H1 (cell line): ENCODE results near the gene PCID2. TPM values are rescaled to one million over a fixed set of nuclear protein-coding genes. Genes with fewer than 3 reads are reported as not detected.

Experiments used
- CTCF ChIA-PET: fragments of 300-600 bp; sonication (Branson Sonifier 250); formaldehyde crosslinking; loops from one replicate; lab custom pipeline; 2021; ENCODE audit not compliant: partially characterized antibody; lab: Charles Lee
- POLR2A ChIA-PET: fragments of 300-600 bp; sonication (Branson Sonifier 250); formaldehyde crosslinking; loops from one replicate; lab custom pipeline; 2021; ENCODE audit warnings: inconsistent platforms; ENCODE audit not compliant: partially characterized antibody; lab: Charles Lee
- DNase-seq, 2 experiments: peaks; one replicate each; pipeline versions ENCODE4 v3.0.0 to v3.0.0-alpha.2; 2010 to 2022; ENCODE audit warnings: low spot score in 2 of 2, low read depth in 1 of 2, mixed read lengths in 1 of 2
- FAIRE-seq: peaks from 2 replicates; lab custom pipeline; 2011; peaks lifted over from hg19 to GRCh38; lab: Jason Lieb, UNC
- H2AFZ ChIP-seq: 2 replicates; pipeline ENCODE4 v1.8.1; 2012; ENCODE audit warnings: low read length, inconsistent platforms
- H2AK5ac ChIP-seq: 2 replicates; pipeline ENCODE4 v1.6.1; 2013; ENCODE audit warnings: low read depth, low read length
- H2BK120ac ChIP-seq: replicated peaks from 2 replicates; pipeline ENCODE3; 2013; ENCODE audit warnings: low read depth, low read length, inconsistent platforms
- H2BK12ac ChIP-seq: 2 replicates; pipeline ENCODE4 v1.6.1; 2013; ENCODE audit warnings: low read depth, low read length
- H2BK15ac ChIP-seq: 2 replicates; pipeline ENCODE4 v1.6.1; 2013; ENCODE audit warnings: low read length
- H2BK20ac ChIP-seq: 2 replicates; pipeline ENCODE4 v1.6.1; 2013; ENCODE audit warnings: low read length
- H2BK5ac ChIP-seq: 2 replicates; pipeline ENCODE4 v1.6.1; 2013; ENCODE audit warnings: low read depth, low read length
- H3K14ac ChIP-seq: 2 replicates; pipeline ENCODE4 v1.6.1; 2013; ENCODE audit warnings: inconsistent platforms; ENCODE audit not compliant: insufficient read length
- H3K18ac ChIP-seq: 2 replicates; pipeline ENCODE4 v1.6.1; 2013; ENCODE audit warnings: low read length; ENCODE audit errors: extremely low read depth
- H3K23ac ChIP-seq: 2 replicates; pipeline ENCODE4 v1.6.1; 2013; ENCODE audit warnings: inconsistent platforms; ENCODE audit not compliant: insufficient read length
- H3K23me2 ChIP-seq: 2 replicates; pipeline ENCODE4 v1.6.1; 2013; ENCODE audit warnings: low read depth, low read length
- H3K27ac ChIP-seq: 2 replicates; pipeline ENCODE4 v1.6.1; 2011; ENCODE audit warnings: low read depth, low read length, inconsistent platforms
- H3K27me3 ChIP-seq, 4 experiments: replicated peaks in 1 of 4; 1 replicate in 1 of 4; 2 replicates in 3 of 4; pipeline versions ENCODE4 v1.6.1 to v1.8.1; 2011 to 2013; ENCODE audit warnings: low read length in 3 of 4, mild to moderate bottlenecking in 3 of 4, inconsistent platforms in 2 of 4, mixed read lengths in 2 of 4, moderate library complexity in 1 of 4; ENCODE audit not compliant: control insufficient read depth in 3 of 4, insufficient read depth in 3 of 4; ENCODE audit errors: extremely low read depth in 1 of 4
- H3K36me3 ChIP-seq, 4 experiments: 2 replicates each; pipeline versions ENCODE4 v1.6.1 to v1.8.1; 2011 to 2013; ENCODE audit warnings: mild to moderate bottlenecking in 4 of 4, low read length in 3 of 4, moderate library complexity in 2 of 4, control low read depth in 1 of 4, inconsistent platforms in 1 of 4; ENCODE audit not compliant: insufficient read depth in 4 of 4, control insufficient read depth in 2 of 4
- H3K4ac ChIP-seq: replicated peaks from 2 replicates; pipeline ENCODE3; 2013; ENCODE audit warnings: low read length, low read depth, mixed read lengths, inconsistent platforms; ENCODE audit not compliant: insufficient read length
- H3K4me1 ChIP-seq, 4 experiments: replicated peaks in 1 of 4; 1 replicate in 1 of 4; 2 replicates in 3 of 4; pipeline versions ENCODE4 v1.6.1 to v1.8.1; 2011 to 2013; ENCODE audit warnings: low read length in 3 of 4, inconsistent platforms in 2 of 4, mixed read lengths in 1 of 4; ENCODE audit not compliant: insufficient read depth in 4 of 4, control insufficient read depth in 3 of 4
- H3K4me2 ChIP-seq, 2 experiments: 2 replicates each; pipeline versions ENCODE4 v1.6.1 to v1.8.1; 2011 to 2013; ENCODE audit warnings: low read depth in 2 of 2, low read length in 2 of 2, control low read depth in 1 of 2, inconsistent platforms in 1 of 2, mild to moderate bottlenecking in 1 of 2; ENCODE audit not compliant: insufficient read depth in 1 of 2
- H3K4me3 ChIP-seq, 4 experiments: fragments of 200-600, 300-600 bp in 1 of 4; sonication (generic), shearing (Covaris generic), sonication (Bioruptor Twin) in 1 of 4; 2 replicates each; pipeline versions ENCODE4 v1.5.1 to v1.8.1; 2011 to 2016; ENCODE audit warnings: low read length in 4 of 4, low read depth in 3 of 4, control low read depth in 2 of 4, inconsistent platforms in 2 of 4, mild to moderate bottlenecking in 2 of 4, mixed read lengths in 1 of 4, moderate library complexity in 1 of 4; ENCODE audit not compliant: insufficient read depth in 2 of 4; ENCODE audit errors: extremely low read depth in 1 of 4
- H3K56ac ChIP-seq: replicated peaks from 2 replicates; pipeline ENCODE3; 2013; ENCODE audit warnings: low read depth, mild to moderate bottlenecking, mixed read lengths, low read length, inconsistent platforms; ENCODE audit not compliant: insufficient read length
- H3K79me1 ChIP-seq: 2 replicates; pipeline ENCODE4 v1.6.1; 2013; ENCODE audit warnings: low read depth, low read length, control low read depth
- H3K79me2 ChIP-seq, 2 experiments: 2 replicates each; pipeline versions ENCODE4 v1.6.1 to v1.8.1; 2012 to 2013; ENCODE audit warnings: low read length in 2 of 2, mild to moderate bottlenecking in 2 of 2, inconsistent platforms in 1 of 2; ENCODE audit not compliant: insufficient read depth in 2 of 2, control insufficient read depth in 1 of 2
- H3K9ac ChIP-seq, 4 experiments: replicated peaks in 1 of 4; 1 replicate in 1 of 4; 2 replicates in 3 of 4; pipeline versions ENCODE4 v1.6.1 to v1.8.1; 2011 to 2013; ENCODE audit warnings: low read depth in 3 of 4, low read length in 3 of 4, control low read depth in 2 of 4, mild to moderate bottlenecking in 2 of 4, moderate library complexity in 2 of 4, inconsistent platforms in 1 of 4; ENCODE audit errors: extremely low read depth in 1 of 4
- H3K9me3 ChIP-seq, 2 experiments: 2 replicates each; pipeline versions ENCODE4 v1.6.1 to v1.8.1; 2012 to 2013; ENCODE audit warnings: mild to moderate bottlenecking in 2 of 2, moderate library complexity in 2 of 2, control low read depth in 1 of 2, inconsistent platforms in 1 of 2, low read depth in 1 of 2, low read length in 1 of 2, mixed read lengths in 1 of 2; ENCODE audit not compliant: insufficient read depth in 2 of 2
- H4K20me1 ChIP-seq, 2 experiments: replicated peaks in 1 of 2; 2 replicates each; pipeline versions ENCODE3 to v1.8.1; 2011 to 2013; ENCODE audit warnings: inconsistent platforms in 2 of 2, low read length in 2 of 2, mild to moderate bottlenecking in 1 of 2; ENCODE audit not compliant: insufficient read depth in 2 of 2, control insufficient read depth in 1 of 2
- H4K5ac ChIP-seq: 2 replicates; pipeline ENCODE4 v1.6.1; 2013; ENCODE audit warnings: low read length, low read depth, mixed read lengths, inconsistent platforms; ENCODE audit not compliant: insufficient read length
- H4K8ac ChIP-seq: 2 replicates; pipeline ENCODE4 v1.8.0; 2013; ENCODE audit warnings: mild to moderate bottlenecking, moderate library complexity, low read length, inconsistent platforms; ENCODE audit not compliant: insufficient read depth; ENCODE audit errors: extremely low read depth
- H4K91ac ChIP-seq: replicated peaks from 2 replicates; pipeline ENCODE3; 2013; ENCODE audit warnings: low read length, mixed read lengths, inconsistent platforms; ENCODE audit not compliant: insufficient read length
- CBX5 ChIP-seq: fragments of 300-800, 300-1000 bp; sonication (generic); IDR thresholded peaks from 2 replicates; pipeline ENCODE4 v1.7.1; 2016; ENCODE audit warnings: antibody characterized with exemption, low read length, low read depth
- EP300 ChIP-seq, 2 experiments: IDR thresholded peaks; 1 replicate in 1 of 2; 2 replicates in 1 of 2; pipeline ENCODE4 v1.6.1; 2011 to 2012; ENCODE audit warnings: low read depth in 2 of 2, low read length in 2 of 2, mild to moderate bottlenecking in 2 of 2, borderline replicate concordance in 1 of 2, inconsistent platforms in 1 of 2, moderate library complexity in 1 of 2
- EZH2 ChIP-seq: fragments of 200-600 bp; sonication (generic); IDR thresholded peaks from 2 replicates; pipeline ENCODE4 v1.7.1; 2012; ENCODE audit warnings: low read depth, mild to moderate bottlenecking, moderate library complexity, low read length, inconsistent platforms; ENCODE audit not compliant: severe bottlenecking
- HDAC2 ChIP-seq, 2 experiments: fragments of 300-600 bp in 1 of 2; sonication (generic) in 1 of 2; IDR thresholded peaks; 2 replicates each; pipeline ENCODE4 v1.6.1; 2011 to 2012; ENCODE audit warnings: low read depth in 2 of 2, low read length in 2 of 2, mild to moderate bottlenecking in 2 of 2, moderate library complexity in 2 of 2, borderline replicate concordance in 1 of 2, inconsistent platforms in 1 of 2
- HDAC6 ChIP-seq: IDR thresholded peaks from one replicate; pipeline ENCODE4 v1.7.1; 2012; ENCODE audit warnings: low read depth, mild to moderate bottlenecking, inconsistent platforms, low read length, moderate library complexity
- JUND ChIP-seq: IDR thresholded peaks from 2 replicates; pipeline ENCODE4 v1.6.1; 2011; ENCODE audit warnings: mild to moderate bottlenecking, improper control_type of control experiment, low read length
- POU5F1 ChIP-seq: IDR thresholded peaks from 2 replicates; pipeline ENCODE4 v1.6.1; 2011; ENCODE audit warnings: low read depth, mild to moderate bottlenecking, low read length, moderate library complexity
- SP2 ChIP-seq: IDR thresholded peaks from 2 replicates; pipeline ENCODE4 v1.6.1; 2012; ENCODE audit warnings: mild to moderate bottlenecking, low read length, inconsistent platforms
- SRF ChIP-seq: IDR thresholded peaks from 2 replicates; pipeline ENCODE4 v1.6.1; 2011; ENCODE audit warnings: mild to moderate bottlenecking, low read depth, low read length, moderate library complexity
- TAF7 ChIP-seq: optimal IDR thresholded peaks from 2 replicates; pipeline ENCODE3; 2011; ENCODE audit warnings: low read depth, mild to moderate bottlenecking, inconsistent platforms, low read length, moderate library complexity, borderline replicate concordance
- TBP ChIP-seq: IDR thresholded peaks from 2 replicates; pipeline ENCODE4 v1.6.1; 2011; ENCODE audit warnings: low read depth, low read length, improper control_type of control experiment
- TCF12 ChIP-seq: IDR thresholded peaks from 2 replicates; pipeline ENCODE4 v1.6.1; 2011; ENCODE audit warnings: low read depth, mild to moderate bottlenecking, low read length
- whole genome bisulfite sequencing, 2 experiments: shearing (Covaris generic) in 1 of 2; methylation state at CpG; one replicate each; pipeline versions ENCODE4 v1.1.6 to v1.1.7; 2013 to 2015; ENCODE audit warnings: low lambda C conversion rate in 2 of 2, mixed read lengths in 2 of 2, inconsistent platforms in 1 of 2, low coverage in 1 of 2, missing lambda C conversion rate in 1 of 2; ENCODE audit not compliant: insufficient replicate concordance in 2 of 2, insufficient coverage in 1 of 2, insufficient read length in 1 of 2; ENCODE audit errors: extremely low coverage in 1 of 2, missing lambda C conversion rate in 1 of 2; 5-methylcytosine and 5-hydroxymethylcytosine counted together
- polyA plus RNA-seq, 7 experiments: library from polyadenylated mRNA; depleted of rRNA in 3 of 7; stranded (reverse) in 5 of 7; unstranded in 2 of 7; fragments of >200 nt in 5 of 7; fragments of 200-250 nt in 2 of 7; gene quantifications; 1 replicate in 5 of 7; 2 replicates in 1 of 7; 4 replicates in 1 of 7; pipeline versions ENCODE4 v1.2.1 to v1.2.3, GENCODE V29; 2011 to 2013; ENCODE audit warnings: missing spikeins in 2 of 7, mixed read lengths in 2 of 7
- total RNA-seq: library from RNA; stranded (reverse); fragmentation: NEBNext Ultra II Directional; extraction: Animal tissue kit (Norgen Biotek cat#: 25700); gene quantifications from 2 replicates; pipeline ENCODE4 v1.2.1, GENCODE V29; 2021
- TF ChIP-seq, protein P1 (sequence below): IDR thresholded peaks from 2 replicates; pipeline ENCODE4 v1.6.1; 2011; ENCODE audit warnings: low read length, improper control_type of control experiment

The PCID2 gene
- total and polyA plus RNA-seq, 2 of the 8 experiments (the other 6 are each of a cell fraction or from before 2014, with no cell fraction given): 72.4 to 72.8 TPM

DNA sequence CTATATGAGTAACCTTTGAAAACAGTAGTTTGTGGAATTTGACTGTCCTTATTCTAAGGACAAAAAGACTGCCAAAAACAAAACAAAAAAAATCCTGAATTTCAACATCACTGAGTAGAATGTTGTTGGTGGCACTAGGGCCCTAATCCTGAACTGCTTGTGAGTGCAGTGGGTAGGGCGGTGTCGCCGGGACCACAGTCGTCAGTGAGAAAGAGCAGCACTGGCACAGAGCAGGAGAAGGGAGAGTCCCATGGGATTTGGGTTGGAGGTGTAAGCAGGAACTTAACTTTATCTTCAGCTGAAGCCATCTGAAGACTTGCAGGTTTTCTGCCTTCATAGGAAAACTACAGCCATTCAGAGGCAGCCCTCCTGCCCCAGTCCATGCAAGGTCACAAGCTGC, 5.6 kb downstream of the PCID2 start:
- H3K4ac ChIP-seq: no peak overlapping the region
- ChIA-PET CTCF (no interaction called here), POLR2A (interaction anchor here (0.9 to 2.2 kb wide), 2 partner anchors 10 to 20 kb away, joined by 3 to 8 read pairs; no protein-coding TSS in a partner anchor)
- H3K79me2 ChIP-seq: peaks cover 35 to 89% of the 10 kb centered on the region in 2 experiments
- no peaks in the 10 kb centered on the region for H3K27me3 ChIP-seq
- H3K9me3 ChIP-seq: no peaks in the 10 kb centered on the region
- H3K36me3 ChIP-seq: peaks cover 7 to 32% (median 19%) of the 10 kb centered on the region in 4 experiments; a peak in 7 of 8 replicates
- H2BK120ac ChIP-seq: no peak overlapping the region
- H3K56ac ChIP-seq: no peak overlapping the region
- DNase-seq (no peak), FAIRE-seq (no peak)
- H3K18ac ChIP-seq: no peak overlapping the region
- H4K8ac ChIP-seq: no peak overlapping the region; the same call in 1 of the 2 replicates
- peaks cover 0 to 4% (median 2%) of the 10 kb centered on the region in 4 experiments; a peak in 4 of 7 replicates for H3K4me1 ChIP-seq
- no peak overlapping the region for H3K14ac ChIP-seq
- H2AFZ ChIP-seq: no peak overlapping the region
- no peak overlapping the region for H3K4me2 ChIP-seq
- no peak overlapping the region for H2BK20ac ChIP-seq
- no peak overlapping the region for H4K91ac ChIP-seq
- H3K23ac ChIP-seq: no peak overlapping the region
- no peak overlapping the region for H2BK15ac ChIP-seq
- peaks cover 8 to 36% of the 10 kb centered on the region in 2 experiments for H4K20me1 ChIP-seq
- no peak overlapping the region for H3K9ac ChIP-seq
- H3K79me1 ChIP-seq: peaks cover 25% of the 10 kb centered on the region
- H2AK5ac ChIP-seq: no peak overlapping the region
- no peak overlapping the region for H2BK12ac ChIP-seq
- H2BK5ac ChIP-seq: no peak overlapping the region
- 89% methylated on average over 4 of the region's 4 CpGs; no CpG with 5 or more reads in 1 of the 2 experiments for WGBS, 2 experiments
- peaks cover 4% of the 10 kb centered on the region for H3K23me2 ChIP-seq
- H3K27ac ChIP-seq: no peak overlapping the region
- H4K5ac ChIP-seq: no peak overlapping the region
- H3K4me3 ChIP-seq: no peak overlapping the region
- TF ChIP-seq, protein P1, sequence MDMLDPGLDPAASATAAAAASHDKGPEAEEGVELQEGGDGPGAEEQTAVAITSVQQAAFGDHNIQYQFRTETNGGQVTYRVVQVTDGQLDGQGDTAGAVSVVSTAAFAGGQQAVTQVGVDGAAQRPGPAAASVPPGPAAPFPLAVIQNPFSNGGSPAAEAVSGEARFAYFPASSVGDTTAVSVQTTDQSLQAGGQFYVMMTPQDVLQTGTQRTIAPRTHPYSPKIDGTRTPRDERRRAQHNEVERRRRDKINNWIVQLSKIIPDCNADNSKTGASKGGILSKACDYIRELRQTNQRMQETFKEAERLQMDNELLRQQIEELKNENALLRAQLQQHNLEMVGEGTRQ: no peak
- TF ChIP-seq TBP (no peak), POU5F1 (no peak), JUND (no peak), SP2 (no peak), TAF7 (no peak), EZH2 (no peak), SRF (no peak), TCF12 (no peak), CBX5 (no peak), HDAC2 (IDR thresholded peaks at IDR 0.05; ENCODE audit: borderline replicate concordance in 1 of 2, low read depth in 2 of 2, low read length in 2 of 2) (no peak), EP300 (IDR thresholded peaks at IDR 0.05; ENCODE audit: borderline replicate concordance in 1 of 2, low read depth in 2 of 2, low read length in 2 of 2) (no peak), HDAC6 (no peak)
